ENCODE data around the gene DPYD.

The DPYD gene

DNA sequence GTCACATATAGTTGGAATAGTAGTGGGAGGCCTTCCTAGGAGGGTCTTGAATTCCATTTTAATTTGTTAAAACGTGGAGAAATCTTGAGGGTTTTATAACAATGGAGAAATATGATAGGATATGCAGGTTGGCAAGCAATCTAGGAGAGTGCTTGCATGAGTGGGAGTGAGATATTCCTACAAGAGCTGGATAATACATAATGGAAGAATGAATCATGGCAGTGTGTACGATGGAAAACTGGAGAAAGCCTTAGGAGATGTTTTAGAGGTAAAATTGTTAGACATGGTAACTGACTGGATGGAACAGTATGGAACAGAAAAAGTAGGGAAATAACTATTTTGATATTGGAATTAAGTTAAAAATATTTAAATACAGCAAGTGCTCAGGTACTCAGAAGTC lies 846.9 kb downstream of the DPYD start:
- DNase-seq (ENCODE audit: low read depth) = no peak
- no peak overlapping the region for H3K4me3 ChIP-seq (ENCODE audit: low read length)
- TF ChIP-seq CTCF (conservative IDR thresholded peaks at IDR 0.05; ENCODE audit: low read depth, low read length) = no peak

DNA sequence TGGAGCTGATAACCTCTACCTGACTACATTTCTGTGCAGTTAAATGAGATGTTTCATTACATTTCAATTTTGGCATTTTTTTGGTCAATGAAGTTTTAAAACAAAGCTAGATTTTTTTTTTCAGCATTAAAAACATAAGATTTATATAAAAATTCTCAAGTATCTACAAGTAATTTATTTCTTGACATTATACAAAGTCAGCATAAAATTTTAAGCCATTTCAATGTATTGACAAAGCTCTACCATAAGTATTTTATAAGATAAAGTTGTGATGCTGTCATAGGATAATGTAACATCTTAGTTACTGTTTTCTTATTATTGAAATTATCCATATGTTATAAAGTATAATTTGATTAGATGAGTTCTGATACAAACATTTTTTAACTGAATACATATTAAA lies 847.7 kb downstream of the DPYD start:
- no peak for DNase-seq (ENCODE audit: low read depth)
- H3K4me3 ChIP-seq (ENCODE audit: low read length) = no peak overlapping the region
- no peak for TF ChIP-seq CTCF (conservative IDR thresholded peaks at IDR 0.05; ENCODE audit: low read depth, low read length)

- TF ChIP-seq CTCF (conservative IDR thresholded peaks at IDR 0.05; ENCODE audit: low read depth, low read length) = no peak
- no peak for DNase-seq (ENCODE audit: low read depth)
- H3K4me3 ChIP-seq (ENCODE audit: low read length) = no peak overlapping the region
These were observed 849.7 kb downstream of the DPYD start for GRCh38 chr1:97071173-97071572.

- no peak for TF ChIP-seq CTCF (conservative IDR thresholded peaks at IDR 0.05; ENCODE audit: low read depth, low read length)
- no peak for DNase-seq (ENCODE audit: low read depth)
- H3K4me3 ChIP-seq (ENCODE audit: low read length) = no peak overlapping the region
These were observed 850.5 kb downstream of the DPYD start for GRCh38 chr1:97070376-97070775.

DNA sequence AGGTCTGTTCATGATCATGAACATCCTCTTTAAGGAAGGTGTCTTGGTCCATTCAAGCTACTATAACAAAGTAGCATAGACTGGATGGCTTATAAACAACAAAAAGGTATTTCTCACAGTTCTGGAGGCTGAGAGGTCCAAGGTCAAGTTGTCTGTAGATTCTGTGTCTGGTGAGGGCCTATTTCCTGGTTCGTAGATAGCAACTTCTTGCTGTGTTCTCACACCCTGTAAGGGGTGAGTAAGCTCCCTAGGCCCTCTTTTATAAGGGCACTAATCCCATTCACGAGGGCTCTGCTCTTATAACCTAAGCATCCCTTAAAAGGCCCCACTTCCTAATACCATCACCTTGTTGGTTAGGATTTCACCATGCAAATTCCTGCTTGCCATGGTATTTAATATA lies 851.5 kb downstream of the DPYD start:
- no peak for TF ChIP-seq CTCF (conservative IDR thresholded peaks at IDR 0.05; ENCODE audit: low read depth, low read length)
- no peak overlapping the region for H3K4me3 ChIP-seq (ENCODE audit: low read length)
- no peak for DNase-seq (ENCODE audit: low read depth)

GRCh38 chr1:97066860-97067259 lies 854.0 kb downstream of the DPYD start:
- TF ChIP-seq CTCF (conservative IDR thresholded peaks at IDR 0.05; ENCODE audit: low read depth, low read length) = no peak
- peak; percentile 26 for DNase-seq (ENCODE audit: low read depth)

GRCh38 chr1:97063532-97063931 lies 857.3 kb downstream of the DPYD start:
- DNase-seq (ENCODE audit: low read depth) = no peak
- TF ChIP-seq CTCF (conservative IDR thresholded peaks at IDR 0.05; ENCODE audit: low read depth, low read length) = no peak
- H3K4me3 ChIP-seq (ENCODE audit: low read length) = no peak overlapping the region

More at GRCh38 chr1:97066860-97067259, 854.0 kb downstream of the DPYD start:
- no peak overlapping the region for H3K4me3 ChIP-seq (ENCODE audit: low read length)

All from retinal pigment epithelial cell (primary cell).